ENCODE measurements around the gene GLYR1. TPM values are rescaled to one million over a fixed set of nuclear protein-coding genes. Genes with fewer than 3 reads are reported as not detected.

GLYR1 gene
- total and polyA plus RNA-seq, 2 of the 4 experiments (the other 2 are of a cell fraction): 26.0 to 54.2 TPM

DNA sequence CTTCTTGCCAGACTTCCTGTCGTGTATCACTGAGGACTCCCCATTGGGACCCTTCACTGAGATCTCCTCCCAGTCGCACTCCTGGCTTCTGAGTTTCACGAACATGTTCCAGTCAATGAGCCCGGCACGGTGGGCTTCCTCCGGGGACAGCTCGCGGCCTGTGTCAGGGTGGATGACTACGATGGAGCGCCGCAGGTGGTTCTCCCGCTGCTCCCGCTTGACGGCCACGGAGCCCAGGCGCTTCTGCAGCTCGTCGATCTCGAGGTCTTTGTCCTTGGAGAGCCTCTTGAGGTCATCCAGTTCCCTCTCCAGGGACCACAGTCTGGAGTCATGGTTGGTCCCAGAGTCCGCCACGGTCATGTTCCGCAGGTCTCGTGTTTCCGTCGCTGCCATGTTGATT, 36.4 kb upstream of the GLYR1 start:
- ChIA-PET POLR2A (ENCODE audit: unreplicated experiment) (no interaction called here), CTCF (no interaction called here)
- Histone ChIP-seq H2BK120ac (ENCODE audit: low read depth, low read length) (no peak overlapping the region), H3K9ac (ENCODE audit: low read depth, low read length) (no peak overlapping the region), H3K9me1 (ENCODE audit: insufficient read depth, low read length) (peaks cover 10% of the 10 kb centered on the region), H2BK20ac (ENCODE audit: low read depth, low read length) (no peak overlapping the region), H3K27ac (ENCODE audit: insufficient read depth, low read length) (no peak overlapping the region), H3K4me1 (ENCODE audit: control insufficient read depth, insufficient read depth, low read length) (peaks cover 9% of the 10 kb centered on the region), H3K23ac (ENCODE audit: low read depth, low read length) (no peak overlapping the region), H3K56ac (ENCODE audit: extremely low read depth, insufficient read depth, low read length) (no peak overlapping the region), H2BK5ac (ENCODE audit: low read depth, low read length, poor library complexity, severe bottlenecking) (no peak overlapping the region), H4K5ac (ENCODE audit: low read depth, low read length) (no peak overlapping the region), H3K4ac (ENCODE audit: low read depth, low read length) (no peak overlapping the region), H3K14ac (replicated peaks; ENCODE audit: low read depth, low read length) (no peak overlapping the region), H2BK15ac (ENCODE audit: low read depth, low read length) (no peak overlapping the region), H3K9me3 (ENCODE audit: control insufficient read depth, insufficient read depth, low read length) (no peaks in the 10 kb centered on the region), H3K18ac (ENCODE audit: low read depth, low read length) (no peak overlapping the region), H2AK9ac (replicated peaks; ENCODE audit: low read depth, low read length, poor library complexity) (no peak overlapping the region), H4K91ac (ENCODE audit: insufficient read depth, low read depth, low read length) (no peak overlapping the region), H4K20me1 (ENCODE audit: insufficient read depth, low read length) (peaks cover 16% of the 10 kb centered on the region; the same call in 1 of the 2 replicates), H3K36me3 (ENCODE audit: control insufficient read depth, insufficient read depth, low read length) (peaks cover 66% of the 10 kb centered on the region), H3K4me2 (ENCODE audit: low read depth, low read length) (no peak overlapping the region), H2AK5ac (ENCODE audit: low read depth, low read length) (no peak overlapping the region), H2AFZ (replicated peaks; ENCODE audit: low read length, poor library complexity) (no peak overlapping the region), H3K27me3 (ENCODE audit: control insufficient read depth, insufficient read depth, low read length) (no peaks in the 10 kb centered on the region), H3K4me3 (ENCODE audit: insufficient read depth, low read depth, low read length) (no peak overlapping the region), H4K8ac (ENCODE audit: low read depth in 2 of 2, low read length in 2 of 2) (no peak overlapping the region), H3K79me1 (ENCODE audit: low read depth in 1 of 2, low read length in 2 of 2) (peaks cover 5 to 26% of the 10 kb centered on the region in 2 experiments; a peak in 3 of 4 replicates)
- 99% methylated on average over 18 of the region's 25 CpGs; no CpG with 5 or more reads in 1 of the 2 experiments for WGBS, 2 experiments (ENCODE audit: extremely low coverage in 2 of 2, insufficient read length in 1 of 2)
- dilution Hi-C loops (cut with HindIII; ENCODE audit: low sequenced_read_pairs, unreplicated experiment) (no loop called here), in situ Hi-C loops (cut with MboI; ENCODE audit: low sequenced_read_pairs) (loop anchor here (10.0 kb wide), 1 partner anchor 61 kb away; no protein-coding TSS in a partner anchor), intact Hi-C loops (cut with micrococcal nuclease) (loop anchor here (5.0 kb wide), 1 partner anchor 59 kb away; no protein-coding TSS in a partner anchor)
- ATAC-seq (ENCODE audit: low read depth) (no peak), DNase-seq (no peak)
- BruUV-seq (replicated peaks): no TSS peak
- TF ChIP-seq FOS (IDR thresholded peaks at IDR 0.05; ENCODE audit: low read depth, low read length) (no peak), SMC3 (IDR thresholded peaks at IDR 0.05; ENCODE audit: low read depth, low read length) (no peak), CHD1 (IDR thresholded peaks at IDR 0.05; ENCODE audit: low read depth, low read length) (no peak)
